Left ventricle myocardium inferior (tissue), 1 donor: ENCODE measurements around the gene ECHDC3. TPM values are rescaled to one million over a fixed set of nuclear protein-coding genes. Genes with fewer than 3 reads are reported as not detected.

Experiments used
- DNase-seq: peaks from one replicate; pipeline ENCODE4 v3.0.0-alpha.2; 2020
- H3K27ac ChIP-seq: fragments of 200-600 bp; replicated peaks from 2 replicates; pipeline ENCODE4 v1.8.0; 2021
- H3K27me3 ChIP-seq: fragments of 200-600 bp; 2 replicates; pipeline ENCODE4 v1.8.0; 2021; ENCODE audit warnings: low read depth
- H3K36me3 ChIP-seq: fragments of 200-600 bp; 2 replicates; pipeline ENCODE4 v1.8.0; 2021
- H3K4me1 ChIP-seq: fragments of 200-600 bp; 2 replicates; pipeline ENCODE4 v1.8.0; 2021
- H3K4me3 ChIP-seq: fragments of 200-600 bp; 2 replicates; pipeline ENCODE4 v1.8.0; 2021; ENCODE audit warnings: mild to moderate bottlenecking, moderate library complexity
- H3K9me3 ChIP-seq: fragments of 200-600 bp; replicated peaks from 2 replicates; pipeline ENCODE4 v1.8.0; 2021
- intact Hi-C: fragments of 100-400 bp; cut with micrococcal nuclease; formaldehyde crosslinking; loops from one replicate; pipeline ENCODE4 v1.11.0; 2022
- total RNA-seq: library from RNA; stranded (reverse); fragmentation: NEBNext Ultra II Directional; extraction: Animal tissue kit (Norgen Biotek cat#: 25700); gene quantifications from one replicate; pipeline ENCODE4 v1.2.1, GENCODE V29; 2021
- TF ChIP-seq, protein P1 (sequence below): fragments of 200-600 bp; IDR thresholded peaks from 2 replicates; pipeline ENCODE4 v1.8.0; 2021; ENCODE audit warnings: antibody characterized with exemption, mild to moderate bottlenecking, borderline replicate concordance
- donor health status: DM: no; HTN: yes; CAD: no; lungs with severe emphysema.

ECHDC3 gene
- total RNA-seq, 1 donor from 2014 or later: 88.5 TPM

DNA sequence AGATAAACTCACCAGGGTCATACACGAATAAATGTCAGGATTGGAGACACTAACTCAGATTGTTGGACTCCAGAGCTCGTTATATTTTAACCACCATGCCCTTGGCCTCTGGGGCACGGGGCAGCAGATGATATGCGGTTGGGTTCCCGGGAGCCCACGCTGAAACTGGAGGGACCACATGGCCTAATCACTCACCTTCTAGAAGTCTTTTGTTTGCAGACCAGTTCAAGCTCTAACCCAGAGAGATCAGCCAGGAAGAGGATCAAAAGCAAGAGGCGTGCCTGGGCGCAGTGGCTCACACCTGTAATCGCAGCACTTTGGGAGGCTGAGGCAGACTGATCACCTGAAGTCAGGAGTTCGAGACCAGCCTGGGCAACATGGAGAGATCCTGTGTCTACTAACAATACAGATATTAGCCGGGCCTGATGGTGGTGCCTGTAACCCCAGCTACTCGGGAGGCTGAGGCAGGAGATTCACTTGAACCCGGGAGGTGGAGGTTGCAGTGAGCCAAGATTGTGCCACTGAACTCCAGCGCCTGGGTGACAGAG, 42.6 kb upstream of the ECHDC3 start:
- intact Hi-C loops: no loop called here
- H3K27ac ChIP-seq: no peak overlapping the region
- no peak overlapping the region for H3K4me3 ChIP-seq
- H3K4me1 ChIP-seq: no peaks in the 10 kb centered on the region
- H3K36me3 ChIP-seq: no peaks in the 10 kb centered on the region
- H3K27me3 ChIP-seq: no peaks in the 10 kb centered on the region
- H3K9me3 ChIP-seq: no peaks in the 10 kb centered on the region
- TF ChIP-seq, protein P1, sequence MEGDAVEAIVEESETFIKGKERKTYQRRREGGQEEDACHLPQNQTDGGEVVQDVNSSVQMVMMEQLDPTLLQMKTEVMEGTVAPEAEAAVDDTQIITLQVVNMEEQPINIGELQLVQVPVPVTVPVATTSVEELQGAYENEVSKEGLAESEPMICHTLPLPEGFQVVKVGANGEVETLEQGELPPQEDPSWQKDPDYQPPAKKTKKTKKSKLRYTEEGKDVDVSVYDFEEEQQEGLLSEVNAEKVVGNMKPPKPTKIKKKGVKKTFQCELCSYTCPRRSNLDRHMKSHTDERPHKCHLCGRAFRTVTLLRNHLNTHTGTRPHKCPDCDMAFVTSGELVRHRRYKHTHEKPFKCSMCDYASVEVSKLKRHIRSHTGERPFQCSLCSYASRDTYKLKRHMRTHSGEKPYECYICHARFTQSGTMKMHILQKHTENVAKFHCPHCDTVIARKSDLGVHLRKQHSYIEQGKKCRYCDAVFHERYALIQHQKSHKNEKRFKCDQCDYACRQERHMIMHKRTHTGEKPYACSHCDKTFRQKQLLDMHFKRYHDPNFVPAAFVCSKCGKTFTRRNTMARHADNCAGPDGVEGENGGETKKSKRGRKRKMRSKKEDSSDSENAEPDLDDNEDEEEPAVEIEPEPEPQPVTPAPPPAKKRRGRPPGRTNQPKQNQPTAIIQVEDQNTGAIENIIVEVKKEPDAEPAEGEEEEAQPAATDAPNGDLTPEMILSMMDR: no peak
- DNase-seq: no peak

DNA sequence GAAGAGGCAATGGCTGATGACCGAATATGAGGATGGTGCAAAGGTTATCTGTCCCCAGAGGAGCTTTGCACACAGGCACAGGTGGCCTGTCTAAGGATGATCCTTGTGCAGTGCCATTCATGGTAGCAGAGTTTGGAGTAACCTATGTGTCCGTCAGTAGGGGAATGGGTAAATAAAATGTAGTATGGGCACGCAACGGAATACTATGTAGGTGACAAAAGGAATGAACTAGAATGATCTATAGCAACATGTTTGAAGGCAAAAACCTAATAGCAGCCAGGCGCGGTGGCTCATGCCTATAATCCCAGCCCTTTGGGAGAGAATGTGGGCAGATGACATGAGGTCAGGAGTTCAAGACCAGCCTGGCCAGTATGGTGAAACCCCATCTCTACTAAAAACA, 41.6 kb upstream of the ECHDC3 start:
- H3K36me3 ChIP-seq: no peaks in the 10 kb centered on the region
- intact Hi-C loops: no loop called here
- H3K27me3 ChIP-seq: no peaks in the 10 kb centered on the region
- TF ChIP-seq, protein P1: no peak
- no peak overlapping the region for H3K4me3 ChIP-seq
- no peak overlapping the region for H3K27ac ChIP-seq
- DNase-seq: no peak
- no peaks in the 10 kb centered on the region for H3K9me3 ChIP-seq
- no peaks in the 10 kb centered on the region for H3K4me1 ChIP-seq

DNA sequence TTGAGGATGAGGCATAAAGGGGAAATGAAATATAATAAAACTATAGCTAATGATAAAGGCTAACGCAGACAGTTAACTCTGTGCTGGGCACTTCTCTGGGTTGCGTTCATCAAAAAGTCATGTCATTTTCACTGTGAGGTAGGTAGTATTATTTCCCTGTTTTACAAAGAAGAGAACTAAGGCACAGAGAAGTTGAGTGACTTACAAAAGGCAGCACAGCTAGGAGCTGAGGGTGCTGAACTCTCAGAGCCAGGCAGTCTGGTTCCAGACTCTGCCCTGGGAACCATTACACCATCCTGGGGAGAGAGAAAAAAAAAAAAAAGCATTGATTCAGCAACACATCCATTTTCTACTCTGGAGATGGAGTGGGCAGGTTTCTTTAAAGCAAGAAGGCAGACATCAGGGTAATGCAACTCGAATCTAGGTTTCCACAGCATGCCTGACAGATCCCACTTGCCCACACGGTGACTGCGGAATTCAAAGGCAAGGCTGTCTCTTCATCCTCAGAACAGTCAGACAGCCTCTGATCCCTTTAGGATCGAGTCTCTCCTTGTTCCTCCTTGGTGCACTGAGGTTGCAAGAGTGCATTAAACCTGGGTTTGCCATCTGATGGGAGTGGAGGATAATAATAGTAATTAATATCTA, 40.6 kb upstream of the ECHDC3 start:
- H3K4me3 ChIP-seq: no peak overlapping the region
- no peak overlapping the region for H3K27ac ChIP-seq
- H3K36me3 ChIP-seq: no peaks in the 10 kb centered on the region
- intact Hi-C loops: no loop called here
- TF ChIP-seq, protein P1: no peak
- no peaks in the 10 kb centered on the region for H3K4me1 ChIP-seq
- DNase-seq: no peak
- H3K9me3 ChIP-seq: no peaks in the 10 kb centered on the region
- H3K27me3 ChIP-seq: no peaks in the 10 kb centered on the region

DNA sequence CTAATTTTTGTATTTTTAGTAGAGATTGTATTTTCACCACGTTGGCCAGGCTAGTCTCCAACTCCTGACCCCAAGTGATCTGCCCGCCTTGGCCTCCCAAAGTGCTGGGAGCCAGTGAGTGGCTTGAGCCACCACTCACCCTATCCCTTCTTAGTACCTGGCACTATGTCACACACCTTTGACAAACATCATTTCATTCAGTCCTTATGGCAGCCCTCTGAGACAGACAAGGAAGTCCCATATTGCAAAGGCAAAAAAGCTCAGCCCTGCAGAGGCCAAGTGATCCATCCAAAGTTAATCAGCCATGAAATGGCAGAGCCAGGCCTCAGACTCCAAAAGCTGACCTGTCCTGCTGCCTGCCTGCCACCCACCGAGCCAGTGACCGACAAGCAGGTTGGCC, 39.9 kb upstream of the ECHDC3 start:
- Histone ChIP-seq H3K4me1 (no peaks in the 10 kb centered on the region), H3K27me3 (no peaks in the 10 kb centered on the region), H3K9me3 (no peaks in the 10 kb centered on the region), H3K4me3 (no peak overlapping the region), H3K36me3 (no peaks in the 10 kb centered on the region), H3K27ac (no peak overlapping the region)
- DNase-seq: no peak
- intact Hi-C loops: no loop called here
- TF ChIP-seq, protein P1: no peak

DNA sequence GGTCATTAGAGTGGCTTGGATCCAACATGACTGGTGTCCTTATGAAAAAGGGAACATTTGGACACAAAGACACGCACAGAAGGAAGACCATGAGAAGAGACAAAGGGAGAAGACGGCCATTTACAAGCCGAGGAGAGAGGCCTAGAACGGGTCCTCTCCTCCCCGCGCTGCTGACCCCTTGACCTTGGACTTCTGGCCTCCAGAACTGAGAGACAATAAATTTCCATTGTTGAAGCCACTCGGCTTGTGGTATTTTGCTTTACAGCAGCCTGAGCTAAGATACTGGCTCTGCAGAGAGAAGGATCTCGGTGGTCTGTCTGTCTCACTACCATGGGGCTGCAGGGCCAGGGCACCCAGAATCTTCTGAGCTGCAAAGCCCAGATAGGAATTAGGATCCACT, 38.1 kb upstream of the ECHDC3 start:
- no peak overlapping the region for H3K27ac ChIP-seq
- no peaks in the 10 kb centered on the region for H3K36me3 ChIP-seq
- DNase-seq: no peak
- TF ChIP-seq, protein P1: no peak
- intact Hi-C loops: no loop called here
- no peak overlapping the region for H3K4me3 ChIP-seq
- H3K27me3 ChIP-seq: peaks cover 7% of the 10 kb centered on the region
- H3K9me3 ChIP-seq: no peaks in the 10 kb centered on the region
- no peaks in the 10 kb centered on the region for H3K4me1 ChIP-seq
